Vagina (tissue), 2 donors: ENCODE measurements around the gene MT1F.

ENCODE experiments used
- POLR2A ChIP-seq, 2 donors: fragments of 450-650 bp; IDR thresholded peaks; one replicate each; pipeline ENCODE4 v1.6.1; 2017; ENCODE audit warnings: antibody characterized with exemption in 2 of 2, mild to moderate bottlenecking in 2 of 2, moderate library complexity in 2 of 2
- POLR2AphosphoS5 ChIP-seq, 2 donors: sonication (generic); formaldehyde crosslinking; IDR thresholded peaks; one replicate each; pipeline ENCODE4 v1.9.0; 2017; ENCODE audit warnings: antibody characterized with exemption in 2 of 2, mild to moderate bottlenecking in 2 of 2, low read depth in 1 of 2; ENCODE audit not compliant: insufficient read depth in 1 of 2
- TF ChIP-seq, protein P1 (sequence below), 3 experiments: fragments of 450-650 bp in 2 of 3; fragments of 200-600 bp in 1 of 3; sonication (generic) in 1 of 3; IDR thresholded peaks; one replicate each; pipeline ENCODE4 v1.5.1; 2017 to 2019; ENCODE audit warnings: antibody characterized with exemption in 3 of 3, mild to moderate bottlenecking in 2 of 3, moderate library complexity in 2 of 3

DNA sequence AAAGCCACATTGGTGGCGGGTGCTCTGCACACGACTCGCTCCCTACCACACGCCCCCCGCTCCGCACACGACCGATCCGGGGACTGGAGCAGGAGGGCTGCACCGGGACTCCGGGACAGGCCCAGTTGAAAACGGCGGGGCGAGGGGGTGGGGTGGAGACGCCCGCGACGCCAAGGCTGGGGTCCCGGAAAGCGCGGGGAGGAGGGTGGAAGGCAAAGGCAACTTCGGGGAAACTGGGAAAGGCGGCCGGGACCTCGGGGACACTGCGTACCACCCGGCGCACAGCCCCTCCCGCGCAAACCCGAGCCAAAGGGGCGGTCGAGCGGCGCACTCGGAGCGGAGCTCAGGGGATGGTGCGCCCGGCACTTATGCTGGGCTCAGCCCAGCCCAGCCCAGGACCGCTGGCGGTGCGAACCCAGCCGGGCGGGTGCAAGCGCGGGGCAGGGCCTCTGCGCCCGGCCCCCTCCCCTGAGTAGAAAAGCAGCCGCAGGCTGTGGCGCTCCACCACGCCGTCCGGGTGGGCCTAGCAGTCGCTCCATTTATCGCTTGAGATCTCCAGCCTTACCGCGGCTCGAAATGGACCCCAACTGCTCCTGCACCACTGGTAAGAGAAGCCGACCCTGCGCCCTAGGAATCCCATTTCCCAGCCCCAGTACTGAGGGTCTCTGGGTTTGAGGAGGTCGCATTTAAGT lies 25.5 kb upstream of the MT1F start, which contains the start of gene MT1M:
- TF ChIP-seq POLR2A (IDR thresholded peaks at IDR 0.05): peak in 1 of 2 donors; percentile 13
- TF ChIP-seq, protein P1, sequence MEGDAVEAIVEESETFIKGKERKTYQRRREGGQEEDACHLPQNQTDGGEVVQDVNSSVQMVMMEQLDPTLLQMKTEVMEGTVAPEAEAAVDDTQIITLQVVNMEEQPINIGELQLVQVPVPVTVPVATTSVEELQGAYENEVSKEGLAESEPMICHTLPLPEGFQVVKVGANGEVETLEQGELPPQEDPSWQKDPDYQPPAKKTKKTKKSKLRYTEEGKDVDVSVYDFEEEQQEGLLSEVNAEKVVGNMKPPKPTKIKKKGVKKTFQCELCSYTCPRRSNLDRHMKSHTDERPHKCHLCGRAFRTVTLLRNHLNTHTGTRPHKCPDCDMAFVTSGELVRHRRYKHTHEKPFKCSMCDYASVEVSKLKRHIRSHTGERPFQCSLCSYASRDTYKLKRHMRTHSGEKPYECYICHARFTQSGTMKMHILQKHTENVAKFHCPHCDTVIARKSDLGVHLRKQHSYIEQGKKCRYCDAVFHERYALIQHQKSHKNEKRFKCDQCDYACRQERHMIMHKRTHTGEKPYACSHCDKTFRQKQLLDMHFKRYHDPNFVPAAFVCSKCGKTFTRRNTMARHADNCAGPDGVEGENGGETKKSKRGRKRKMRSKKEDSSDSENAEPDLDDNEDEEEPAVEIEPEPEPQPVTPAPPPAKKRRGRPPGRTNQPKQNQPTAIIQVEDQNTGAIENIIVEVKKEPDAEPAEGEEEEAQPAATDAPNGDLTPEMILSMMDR (IDR thresholded peaks at IDR 0.05): no peak
- peak in 1 of 2 donors; percentile 77 for TF ChIP-seq POLR2AphosphoS5 (IDR thresholded peaks at IDR 0.05; ENCODE audit: insufficient read depth in 1 of 2, low read depth in 1 of 2)
